GF-D8 (cell line): Measurements from ENCODE around the gene MYO9A.
"Not testable (repeated sequence)": the region's sequence is repeated elsewhere in the genome, so short reads cannot be mapped to it uniquely, and the experiment has no call there.

Experiments
- DNase-seq: peaks from one replicate; lab custom pipeline; 2025; lab: John Stamatoyannopoulos, UW

The MYO9A gene

GRCh38 chr15:72140088-72140487 lies 22.1 kb upstream of the MYO9A start:
- DNase-seq: no peak

GRCh38 chr15:72139667-72140066 lies 21.7 kb upstream of the MYO9A start:
- no peak for DNase-seq

GRCh38 chr15:72136170-72137051 lies 18.5 kb upstream of the MYO9A start:
- DNase-seq: no peak

- DNase-seq: no peak
These were observed 17.8 kb upstream of the MYO9A start for GRCh38 chr15:72135719-72136118.

GRCh38 chr15:72133211-72133610 lies 15.3 kb upstream of the MYO9A start:
- DNase-seq: no peak

GRCh38 chr15:72131922-72132321 lies 14.0 kb upstream of the MYO9A start:
- no peak for DNase-seq

- no peak for DNase-seq
These were observed 12.3 kb upstream of the MYO9A start for GRCh38 chr15:72130272-72130671.

GRCh38 chr15:72128359-72128758 lies 10.4 kb upstream of the MYO9A start:
- no peak for DNase-seq

GRCh38 chr15:72127724-72128322 lies 9.9 kb upstream of the MYO9A start:
- DNase-seq: no peak

GRCh38 chr15:72124218-72124617 lies 6.3 kb upstream of the MYO9A start:
- DNase-seq: no peak

- DNase-seq: no peak
These were observed 399 bp downstream of the MYO9A start for GRCh38 chr15:72117486-72118016.

- DNase-seq: no peak
These were observed 1.0 kb downstream of the MYO9A start for GRCh38 chr15:72116731-72117485.

- no peak for DNase-seq
These were observed 4.5 kb downstream of the MYO9A start for GRCh38 chr15:72113347-72114031.

GRCh38 chr15:72112805-72113204 lies 5.1 kb downstream of the MYO9A start:
- no peak for DNase-seq

GRCh38 chr15:72112116-72112515 lies 5.8 kb downstream of the MYO9A start:
- DNase-seq: no peak

- DNase-seq: no peak
These were observed 7.6 kb downstream of the MYO9A start for GRCh38 chr15:72110355-72110754.

GRCh38 chr15:72106068-72106467 lies 11.9 kb downstream of the MYO9A start:
- DNase-seq: no peak

- DNase-seq: no peak
These were observed 12.8 kb downstream of the MYO9A start for GRCh38 chr15:72105111-72105510.

GRCh38 chr15:72100551-72100950 lies 17.4 kb downstream of the MYO9A start:
- not testable (repeated sequence) for DNase-seq

- DNase-seq: no peak
These were observed 18.8 kb downstream of the MYO9A start for GRCh38 chr15:72099155-72099554.

GRCh38 chr15:72098040-72098439 lies 19.9 kb downstream of the MYO9A start:
- no peak for DNase-seq

GRCh38 chr15:72096796-72097195 lies 21.2 kb downstream of the MYO9A start:
- no peak for DNase-seq
